SU-DHL-6 (cell line): Measurements from ENCODE around the gene RAB6A.

Source experiments
- H2AFZ ChIP-seq: fragments of 200-600 bp; sonication (generic); 2 replicates; pipeline ENCODE4 v1.6.1; 2014; ENCODE audit warnings: low read depth, mild to moderate bottlenecking, moderate library complexity, mixed read lengths, antibody characterized with exemption, low read length; ENCODE audit not compliant: severe bottlenecking
- H3F3A ChIP-seq: fragments of 200-600 bp; shearing (Covaris generic); 2 replicates; pipeline ENCODE4 v1.6.0; 2016; ENCODE audit warnings: antibody characterized with exemption, mild to moderate bottlenecking; ENCODE audit not compliant: insufficient read depth
- H3K27ac ChIP-seq: fragments of 200-600 bp; sonication (generic); 2 replicates; pipeline ENCODE4 v1.5.1; 2016; ENCODE audit warnings: low read depth, mild to moderate bottlenecking, low read length, moderate library complexity, mixed read lengths
- H3K27me3 ChIP-seq: fragments of 200-600 bp; sonication (generic), shearing (Covaris generic); 2 replicates; pipeline ENCODE4 v1.6.0; 2014; ENCODE audit warnings: mild to moderate bottlenecking, low read length
- H3K36me3 ChIP-seq: fragments of 200-600 bp; sonication (generic); 2 replicates; pipeline ENCODE4 v1.6.1; 2014; ENCODE audit warnings: mild to moderate bottlenecking, low read length, mixed read lengths
- H3K4me2 ChIP-seq: fragments of 300-600, 200-600 bp; shearing (Covaris generic), sonication (generic); 2 replicates; pipeline ENCODE4 v1.6.0; 2014; ENCODE audit warnings: low read length, low read depth, mild to moderate bottlenecking; ENCODE audit not compliant: poor library complexity, severe bottlenecking
- H3K4me3 ChIP-seq: fragments of 200-600 bp; sonication (generic); 2 replicates; pipeline ENCODE4 v1.5.1; 2014; ENCODE audit warnings: antibody characterized with exemption, low read length, mild to moderate bottlenecking, mixed read lengths; ENCODE audit not compliant: insufficient read depth, poor library complexity, severe bottlenecking
- H3K79me2 ChIP-seq: fragments of 200-600 bp; sonication (generic); 2 replicates; pipeline ENCODE4 v1.6.1; 2014; ENCODE audit warnings: mild to moderate bottlenecking, low read length, moderate library complexity; ENCODE audit not compliant: insufficient read depth
- H3K9ac ChIP-seq: fragments of 200-600 bp; sonication (generic); 2 replicates; pipeline ENCODE4 v1.7.0; 2014; ENCODE audit warnings: mild to moderate bottlenecking, low read length
- H3K9me2 ChIP-seq: fragments of 200-600 bp; sonication (generic); replicated peaks from 2 replicates; pipeline ENCODE4 v1.6.1; 2014; ENCODE audit warnings: low read length; ENCODE audit not compliant: insufficient read depth
- H3K9me3 ChIP-seq: fragments of 200-600 bp; sonication (generic); 2 replicates; pipeline ENCODE4 v1.6.1; 2014; ENCODE audit warnings: low read length, mixed read lengths; ENCODE audit not compliant: insufficient read depth
- H4K20me1 ChIP-seq: fragments of 200-600 bp; sonication (generic); 2 replicates; pipeline ENCODE4 v1.6.1; 2014; ENCODE audit warnings: low read depth, mild to moderate bottlenecking, antibody characterized with exemption, low read length, moderate library complexity, mixed read lengths
- EZH2phosphoT487 ChIP-seq: fragments of 200-600 bp; sonication (generic), shearing (Covaris generic); conservative IDR thresholded peaks from 2 replicates; pipeline ENCODE4 v1.6.1; 2018; ENCODE audit warnings: mild to moderate bottlenecking, antibody characterized with exemption, low read length, moderate library complexity, mixed read lengths
- TF ChIP-seq, protein P1 (sequence below): fragments of 200-600 bp; sonication (generic); IDR thresholded peaks from one replicate; pipeline ENCODE4 v1.5.1; 2017; ENCODE audit warnings: antibody characterized with exemption, mild to moderate bottlenecking, low read length, moderate library complexity; ENCODE audit not compliant: insufficient read depth, poor library complexity, severe bottlenecking

RAB6A gene

GRCh38 chr11:73640592-73640991, 120.3 kb downstream of the RAB6A start:
- no peaks in the 10 kb centered on the region for H3K27me3 ChIP-seq
- no peak overlapping the region for H3K4me3 ChIP-seq
- no peak for TF ChIP-seq EZH2phosphoT487
- TF ChIP-seq, protein P1, sequence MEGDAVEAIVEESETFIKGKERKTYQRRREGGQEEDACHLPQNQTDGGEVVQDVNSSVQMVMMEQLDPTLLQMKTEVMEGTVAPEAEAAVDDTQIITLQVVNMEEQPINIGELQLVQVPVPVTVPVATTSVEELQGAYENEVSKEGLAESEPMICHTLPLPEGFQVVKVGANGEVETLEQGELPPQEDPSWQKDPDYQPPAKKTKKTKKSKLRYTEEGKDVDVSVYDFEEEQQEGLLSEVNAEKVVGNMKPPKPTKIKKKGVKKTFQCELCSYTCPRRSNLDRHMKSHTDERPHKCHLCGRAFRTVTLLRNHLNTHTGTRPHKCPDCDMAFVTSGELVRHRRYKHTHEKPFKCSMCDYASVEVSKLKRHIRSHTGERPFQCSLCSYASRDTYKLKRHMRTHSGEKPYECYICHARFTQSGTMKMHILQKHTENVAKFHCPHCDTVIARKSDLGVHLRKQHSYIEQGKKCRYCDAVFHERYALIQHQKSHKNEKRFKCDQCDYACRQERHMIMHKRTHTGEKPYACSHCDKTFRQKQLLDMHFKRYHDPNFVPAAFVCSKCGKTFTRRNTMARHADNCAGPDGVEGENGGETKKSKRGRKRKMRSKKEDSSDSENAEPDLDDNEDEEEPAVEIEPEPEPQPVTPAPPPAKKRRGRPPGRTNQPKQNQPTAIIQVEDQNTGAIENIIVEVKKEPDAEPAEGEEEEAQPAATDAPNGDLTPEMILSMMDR, result no peak
- H3K36me3 ChIP-seq, result no peaks in the 10 kb centered on the region
- H4K20me1 ChIP-seq, result no peaks in the 10 kb centered on the region
- no peak overlapping the region for H3K27ac ChIP-seq
- H3F3A ChIP-seq, result no peaks in the 10 kb centered on the region
- H3K9me2 ChIP-seq, result no peaks in the 10 kb centered on the region
- H2AFZ ChIP-seq, result no peak overlapping the region
- H3K9me3 ChIP-seq, result no peaks in the 10 kb centered on the region
- H3K9ac ChIP-seq, result no peak overlapping the region
- H3K79me2 ChIP-seq, result no peaks in the 10 kb centered on the region
- H3K4me2 ChIP-seq, result no peak overlapping the region

DNA sequence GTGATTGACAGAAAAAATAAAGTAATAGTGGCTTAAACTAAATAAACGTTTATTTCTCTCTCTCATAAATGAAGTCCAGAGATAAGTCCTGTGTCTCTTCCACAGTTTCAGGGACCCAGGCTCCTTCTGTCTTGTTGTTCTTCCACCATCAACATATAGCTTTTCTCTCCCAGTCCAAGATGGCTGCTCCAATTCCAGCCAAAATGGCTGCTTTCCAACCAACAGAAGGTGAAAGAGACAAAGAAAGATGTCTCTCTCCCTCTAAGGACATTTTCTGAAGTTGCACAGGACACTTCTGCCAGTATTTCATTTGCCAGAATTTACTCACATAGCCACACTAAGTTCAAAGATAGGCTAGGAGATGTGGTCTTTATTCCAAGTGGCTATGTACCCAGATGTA, 123.9 kb downstream of the RAB6A start:
- Histone ChIP-seq H2AFZ (no peak overlapping the region), H3K79me2 (no peaks in the 10 kb centered on the region), H3K4me3 (no peak overlapping the region), H3K36me3 (no peaks in the 10 kb centered on the region), H3K27me3 (no peaks in the 10 kb centered on the region), H3K9me3 (no peaks in the 10 kb centered on the region), H3K4me2 (no peak overlapping the region), H3F3A (no peaks in the 10 kb centered on the region), H3K27ac (no peak overlapping the region), H4K20me1 (no peaks in the 10 kb centered on the region), H3K9ac (no peak overlapping the region), H3K9me2 (no peaks in the 10 kb centered on the region)
- no peak for TF ChIP-seq EZH2phosphoT487
- TF ChIP-seq, protein P1, result no peak

- no peak overlapping the region for H3K4me3 ChIP-seq
- H3K9ac ChIP-seq, result no peak overlapping the region
- H3K9me2 ChIP-seq, result no peaks in the 10 kb centered on the region
- H3K27me3 ChIP-seq, result no peaks in the 10 kb centered on the region
- TF ChIP-seq, protein P1, result no peak
- no peak for TF ChIP-seq EZH2phosphoT487
- no peaks in the 10 kb centered on the region for H3F3A ChIP-seq
- H3K27ac ChIP-seq, result no peak overlapping the region
- no peaks in the 10 kb centered on the region for H3K36me3 ChIP-seq
- no peak overlapping the region for H3K4me2 ChIP-seq
- no peaks in the 10 kb centered on the region for H4K20me1 ChIP-seq
- H3K9me3 ChIP-seq, result no peaks in the 10 kb centered on the region
- no peak overlapping the region for H2AFZ ChIP-seq
- no peaks in the 10 kb centered on the region for H3K79me2 ChIP-seq
Measured at GRCh38 chr11:73636249-73636648, 124.6 kb downstream of the RAB6A start.
